ENCODE measurements around the gene LRP1B. TPM values are rescaled to one million over a fixed set of nuclear protein-coding genes. Genes with fewer than 3 reads are reported as not detected.

LRP1B gene
- total RNA-seq, 4 donors from 2014 or later = 3.6 to 10.1 (median 6.1) TPM

DNA sequence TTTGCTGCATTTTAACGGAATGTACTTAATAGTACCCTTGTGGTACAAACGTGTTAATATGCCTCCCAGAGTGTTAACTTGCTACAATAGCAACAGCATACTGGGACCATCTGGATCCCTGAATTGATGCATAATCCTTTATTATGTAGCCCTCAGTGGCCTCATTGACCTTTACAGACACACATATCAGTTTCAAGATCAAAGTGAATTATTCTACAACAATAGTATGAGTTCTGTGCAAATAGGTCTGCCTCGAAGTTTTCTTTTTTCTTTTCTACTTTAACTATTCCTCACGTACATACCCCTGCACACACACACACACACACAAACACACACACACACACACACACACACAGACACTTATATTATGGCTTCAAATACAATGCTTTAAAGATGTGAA lies 1622.1 kb downstream of the LRP1B start:
- TF ChIP-seq, protein P1, sequence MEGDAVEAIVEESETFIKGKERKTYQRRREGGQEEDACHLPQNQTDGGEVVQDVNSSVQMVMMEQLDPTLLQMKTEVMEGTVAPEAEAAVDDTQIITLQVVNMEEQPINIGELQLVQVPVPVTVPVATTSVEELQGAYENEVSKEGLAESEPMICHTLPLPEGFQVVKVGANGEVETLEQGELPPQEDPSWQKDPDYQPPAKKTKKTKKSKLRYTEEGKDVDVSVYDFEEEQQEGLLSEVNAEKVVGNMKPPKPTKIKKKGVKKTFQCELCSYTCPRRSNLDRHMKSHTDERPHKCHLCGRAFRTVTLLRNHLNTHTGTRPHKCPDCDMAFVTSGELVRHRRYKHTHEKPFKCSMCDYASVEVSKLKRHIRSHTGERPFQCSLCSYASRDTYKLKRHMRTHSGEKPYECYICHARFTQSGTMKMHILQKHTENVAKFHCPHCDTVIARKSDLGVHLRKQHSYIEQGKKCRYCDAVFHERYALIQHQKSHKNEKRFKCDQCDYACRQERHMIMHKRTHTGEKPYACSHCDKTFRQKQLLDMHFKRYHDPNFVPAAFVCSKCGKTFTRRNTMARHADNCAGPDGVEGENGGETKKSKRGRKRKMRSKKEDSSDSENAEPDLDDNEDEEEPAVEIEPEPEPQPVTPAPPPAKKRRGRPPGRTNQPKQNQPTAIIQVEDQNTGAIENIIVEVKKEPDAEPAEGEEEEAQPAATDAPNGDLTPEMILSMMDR (IDR thresholded peaks at IDR 0.05) = no peak
- ATAC-seq (ENCODE audit: low FRiP score) = no peak
- no peak for DNase-seq (ENCODE audit: low spot score)

DNA sequence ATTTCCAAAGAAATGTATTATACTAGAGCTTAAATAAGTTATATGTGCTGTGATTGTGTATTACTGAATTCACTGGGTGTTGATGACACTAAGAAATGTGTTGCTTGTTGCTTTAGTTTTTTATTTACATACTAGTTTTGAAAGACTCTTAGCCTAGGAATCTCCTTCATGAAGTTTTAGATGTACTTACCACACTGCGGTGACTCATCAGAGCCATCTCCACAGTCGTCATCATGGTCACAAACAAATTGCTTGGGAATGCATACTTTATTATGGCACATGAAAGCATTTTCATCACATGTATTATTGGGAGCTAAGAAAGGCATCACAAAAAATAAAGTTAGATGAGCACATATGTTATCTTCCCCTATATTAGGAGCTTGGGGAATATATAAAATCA lies 1624.2 kb downstream of the LRP1B start:
- ATAC-seq (ENCODE audit: low FRiP score) (no peak), DNase-seq (ENCODE audit: low spot score) (no peak)
- TF ChIP-seq, protein P1 (IDR thresholded peaks at IDR 0.05) = no peak

DNA sequence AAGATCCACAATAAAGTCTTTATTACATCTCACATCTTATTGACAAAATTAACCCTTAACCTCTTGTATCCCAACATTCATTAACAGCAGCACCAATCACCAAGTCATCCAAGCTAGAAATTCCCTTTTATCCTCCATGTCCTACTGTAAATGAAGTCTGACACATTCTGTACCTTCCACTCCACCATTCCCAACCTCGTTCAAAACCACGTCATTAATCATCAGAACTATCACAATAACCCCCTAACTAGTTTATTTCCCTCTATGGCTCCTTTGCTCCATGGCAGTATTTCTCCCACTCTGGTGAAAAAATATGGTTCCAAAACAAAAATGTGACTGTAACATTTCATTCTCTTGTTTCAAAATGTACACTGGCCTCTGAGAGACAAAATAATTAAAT lies 1626.2 kb downstream of the LRP1B start:
- ATAC-seq (ENCODE audit: low FRiP score) = no peak
- DNase-seq (ENCODE audit: low spot score) = no peak
- TF ChIP-seq, protein P1 (IDR thresholded peaks at IDR 0.05) = no peak

DNA sequence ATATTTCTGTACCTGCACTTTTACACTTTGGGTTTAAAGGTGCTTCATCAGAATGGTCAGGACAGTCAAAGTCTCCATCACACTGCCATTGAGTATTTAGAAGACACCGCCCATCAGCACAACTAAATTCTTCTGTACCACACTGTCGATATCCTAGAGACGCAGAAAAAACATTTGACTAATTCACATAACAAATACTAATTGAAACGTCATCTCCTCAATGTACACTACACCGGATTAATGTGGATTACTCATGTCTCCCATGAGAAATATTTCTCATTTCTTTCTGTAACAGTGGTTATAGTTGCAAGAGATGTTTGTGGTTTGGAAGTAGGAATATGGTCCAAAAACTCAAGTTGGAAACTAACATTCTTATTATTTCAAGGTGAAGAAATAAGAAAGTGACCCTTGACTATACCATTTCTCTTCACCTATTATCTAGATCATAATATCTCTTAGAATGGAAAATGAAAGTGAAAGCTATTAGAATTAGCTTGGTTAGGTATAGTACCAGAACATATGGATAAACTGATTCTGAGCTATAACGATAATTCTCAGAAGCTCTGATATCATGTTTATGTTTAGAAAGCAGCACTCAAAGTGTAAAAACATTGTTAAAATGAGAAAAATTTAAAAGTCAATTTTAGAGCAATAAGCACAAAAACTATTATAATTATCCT lies 1627.7 kb downstream of the LRP1B start:
- TF ChIP-seq, protein P1 (IDR thresholded peaks at IDR 0.05) = no peak
- no peak for ATAC-seq (ENCODE audit: low FRiP score)
- no peak for DNase-seq (ENCODE audit: low spot score)

DNA sequence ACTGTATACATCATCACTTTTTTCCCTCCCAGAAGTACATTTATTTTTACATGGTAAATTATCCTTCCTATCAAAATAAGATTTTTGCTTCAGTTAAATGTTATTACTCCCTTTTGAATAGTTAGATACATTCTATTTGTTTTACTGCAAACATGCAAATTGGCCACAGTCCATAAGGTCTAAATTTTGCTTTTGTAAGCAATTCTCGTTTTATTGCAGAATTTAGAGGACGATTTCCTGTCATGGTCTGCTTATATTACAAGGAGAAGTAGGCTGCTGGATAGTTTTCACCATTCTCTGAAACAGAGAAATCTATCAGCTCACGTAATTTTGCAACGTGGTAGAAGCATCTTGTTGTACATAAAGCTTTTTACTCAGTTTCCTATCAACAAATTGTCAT lies 1632.5 kb downstream of the LRP1B start:
- TF ChIP-seq, protein P1 (IDR thresholded peaks at IDR 0.05) = no peak
- ATAC-seq (ENCODE audit: low FRiP score) (no peak), DNase-seq (ENCODE audit: low spot score) (no peak)

DNA sequence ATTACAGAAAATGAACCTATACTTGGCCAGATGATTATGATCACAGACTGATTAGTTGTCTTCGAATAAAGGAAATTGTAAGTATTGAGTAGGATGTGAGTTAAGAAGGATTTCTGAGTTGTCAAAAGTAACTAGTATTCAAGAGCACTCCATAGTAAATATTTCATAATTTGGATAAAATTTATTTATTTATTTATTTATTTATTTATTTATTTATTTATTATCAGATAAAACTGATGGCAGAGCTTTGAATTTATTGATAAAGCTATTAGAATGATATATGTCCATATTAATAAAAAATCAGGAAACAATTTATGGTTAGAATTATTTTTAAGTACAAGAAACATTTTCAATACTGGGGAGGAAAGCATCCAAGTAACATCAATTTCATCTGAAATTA lies 1634.1 kb downstream of the LRP1B start:
- TF ChIP-seq, protein P1 (IDR thresholded peaks at IDR 0.05) = no peak
- DNase-seq (ENCODE audit: low spot score) (no peak), ATAC-seq (ENCODE audit: low FRiP score) (no peak)

DNA sequence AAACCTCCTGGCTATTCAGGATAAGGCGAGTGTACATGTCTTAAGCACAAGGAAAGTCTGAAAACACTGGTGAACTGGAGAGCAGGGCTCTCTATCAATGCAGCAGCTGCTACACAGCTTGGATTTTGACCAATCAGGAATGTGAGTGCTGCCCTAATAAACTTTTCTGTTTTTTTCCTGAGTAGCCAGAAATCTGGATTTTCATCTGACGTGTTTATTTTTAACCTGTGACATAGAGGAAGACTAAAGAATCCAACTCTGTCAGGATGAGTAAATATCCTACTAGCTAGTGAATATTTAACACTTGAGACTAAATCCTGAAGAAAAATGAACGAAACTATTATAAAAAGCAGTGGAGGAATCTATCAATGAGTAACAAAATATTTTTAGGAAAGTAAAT lies 1638.9 kb downstream of the LRP1B start:
- ATAC-seq (ENCODE audit: low FRiP score) (no peak), DNase-seq (ENCODE audit: low spot score) (no peak)
- TF ChIP-seq, protein P1 (IDR thresholded peaks at IDR 0.05) = no peak

Measured in omental fat pad (tissue), 4 donors.